Liver (tissue), 9 donors: ENCODE measurements around the gene OLFML2A. TPM values are rescaled to one million over a fixed set of nuclear protein-coding genes. Genes with fewer than 3 reads are reported as not detected.

Experiments used
- DNase-seq: peaks from one replicate; pipeline ENCODE4 v3.0.0-alpha.2; 2017; ENCODE audit warnings: low spot score
- H3K27ac ChIP-seq, 2 donors: one replicate each; pipeline ENCODE4 v1.7.0; 2013; ENCODE audit warnings: inconsistent platforms in 2 of 2, low read length in 2 of 2, control low read depth in 1 of 2, low read depth in 1 of 2, mild to moderate bottlenecking in 1 of 2
- H3K27me3 ChIP-seq, 4 donors: one replicate each; pipeline versions ENCODE4 v1.6.1 to v1.7.0; 2013; ENCODE audit warnings: low read length in 3 of 4, inconsistent platforms in 1 of 4, mild to moderate bottlenecking in 1 of 4, moderate library complexity in 1 of 4; ENCODE audit not compliant: control insufficient read depth in 4 of 4, insufficient read depth in 4 of 4
- H3K36me3 ChIP-seq, 4 donors: one replicate each; pipeline versions ENCODE4 v1.6.1 to v1.7.0; 2013; ENCODE audit warnings: low read length in 3 of 4, mild to moderate bottlenecking in 3 of 4, low read depth in 1 of 4, moderate library complexity in 1 of 4; ENCODE audit not compliant: control insufficient read depth in 4 of 4, insufficient read depth in 3 of 4
- H3K4me1 ChIP-seq, 4 donors: one replicate each; pipeline versions ENCODE4 v1.6.1 to v1.7.0; 2013; ENCODE audit warnings: low read length in 3 of 4, mild to moderate bottlenecking in 3 of 4, moderate library complexity in 1 of 4; ENCODE audit not compliant: control insufficient read depth in 4 of 4, insufficient read depth in 4 of 4
- H3K4me3 ChIP-seq, 3 donors: one replicate each; pipeline versions ENCODE4 v1.6.1 to v1.7.0; 2013; ENCODE audit warnings: low read length in 3 of 3, control low read depth in 1 of 3, low read depth in 1 of 3, mild to moderate bottlenecking in 1 of 3
- H3K9ac ChIP-seq, 2 donors: one replicate each; pipeline ENCODE4 v1.7.0; 2013; ENCODE audit warnings: low read length in 2 of 2, mild to moderate bottlenecking in 2 of 2, moderate library complexity in 2 of 2, control low read depth in 1 of 2, low read depth in 1 of 2
- H3K9me3 ChIP-seq, 4 donors: one replicate each; pipeline versions ENCODE4 v1.6.1 to v1.7.0; 2013; ENCODE audit warnings: low read length in 3 of 4; ENCODE audit not compliant: control insufficient read depth in 4 of 4
- EGR1 ChIP-seq, 2 donors: IDR thresholded peaks; 2 replicates each; pipeline ENCODE4 v1.6.1; 2016 to 2018; ENCODE audit warnings: antibody characterized with exemption in 2 of 2, low read depth in 2 of 2
- FOXA1 ChIP-seq: IDR thresholded peaks from 2 replicates; pipeline ENCODE4 v1.6.1; 2016; ENCODE audit warnings: antibody characterized with exemption
- FOXA2 ChIP-seq: IDR thresholded peaks from 2 replicates; pipeline ENCODE4 v1.6.1; 2016; ENCODE audit warnings: antibody characterized with exemption
- HNF4A ChIP-seq, 2 donors: conservative IDR thresholded peaks; 2 replicates each; pipeline ENCODE4 v1.6.1; 2016; ENCODE audit warnings: antibody characterized with exemption in 2 of 2, mild to moderate bottlenecking in 2 of 2
- HNF4G ChIP-seq: IDR thresholded peaks from 2 replicates; pipeline ENCODE4 v1.6.1; 2016; ENCODE audit warnings: antibody characterized with exemption
- JUND ChIP-seq, 2 donors: IDR thresholded peaks; 2 replicates each; pipeline ENCODE4 v1.6.1; 2016; ENCODE audit warnings: antibody characterized with exemption in 2 of 2
- NR2F2 ChIP-seq: IDR thresholded peaks from 2 replicates; pipeline ENCODE4 v1.6.1; 2016; ENCODE audit warnings: antibody characterized with exemption
- RAD21 ChIP-seq, 2 donors: IDR thresholded peaks; 2 replicates each; pipeline ENCODE4 v1.6.1; 2016; ENCODE audit warnings: antibody characterized with exemption in 2 of 2, mild to moderate bottlenecking in 2 of 2
- RXRA ChIP-seq, 2 donors: IDR thresholded peaks; 2 replicates each; pipeline ENCODE4 v1.6.1; 2017 to 2018; ENCODE audit warnings: antibody characterized with exemption in 2 of 2, mild to moderate bottlenecking in 1 of 2
- SP1 ChIP-seq: IDR thresholded peaks from 2 replicates; pipeline ENCODE4 v1.6.1; 2018; ENCODE audit warnings: antibody characterized with exemption, mild to moderate bottlenecking
- TAF1 ChIP-seq: conservative IDR thresholded peaks from 2 replicates; pipeline ENCODE4 v1.6.1; 2016; ENCODE audit warnings: antibody characterized with exemption, mild to moderate bottlenecking
- YY1 ChIP-seq: IDR thresholded peaks from 2 replicates; pipeline ENCODE4 v1.6.1; 2016; ENCODE audit warnings: antibody characterized with exemption, mild to moderate bottlenecking
- WGBS: extraction: QIAGEN DNeasy Blood & Tissue Kit; methylation state at CpG from one replicate; pipeline ENCODE4 v1.1.7; 2013; 5-methylcytosine and 5-hydroxymethylcytosine counted together
- polyA plus RNA-seq, 2 donors: library from polyadenylated mRNA; stranded (reverse) in 1 of 2; unstranded in 1 of 2; fragments of 200-250 nt in 1 of 2; fragments of >200 nt in 1 of 2; fragmentation: Nextera tagmentation in 1 of 2; extraction: Ambion mirVana in 1 of 2; gene quantifications; one replicate each; pipeline versions ENCODE4 v1.2.1 to v1.2.3, GENCODE V29; 2013 to 2015
- total RNA-seq, 2 donors: library from RNA; depleted of rRNA; stranded (reverse); fragments of >200 nt; gene quantifications; one replicate each; pipeline ENCODE4 v1.2.3, GENCODE V29; 2014
- TF ChIP-seq, protein P1 (sequence below): IDR thresholded peaks from 2 replicates; pipeline ENCODE4 v1.6.1; 2016; ENCODE audit warnings: antibody characterized with exemption
- TF ChIP-seq, protein P2 (sequence below): IDR thresholded peaks from 2 replicates; pipeline ENCODE4 v1.6.1; 2016; ENCODE audit warnings: antibody characterized with exemption
- TF ChIP-seq, protein P3 (sequence below): fragments of 150-350 bp; IDR thresholded peaks from 2 replicates; pipeline ENCODE4 v1.5.1; 2017; ENCODE audit warnings: improper control_type of control experiment, low read depth, low read length; ENCODE audit not compliant: missing input control
- TF ChIP-seq, protein P4 (sequence below): IDR thresholded peaks from 2 replicates; pipeline ENCODE4 v1.6.1; 2016; ENCODE audit warnings: antibody characterized with exemption, mild to moderate bottlenecking
- TF ChIP-seq, protein P5 (sequence below): IDR thresholded peaks from 2 replicates; pipeline ENCODE4 v1.6.1; 2016; ENCODE audit warnings: antibody characterized with exemption
- donor health status: healthy.
- donor health status: healthy.
- donor health status: healthy.
- donor health status: healthy.
- donor health status: healthy.

OLFML2A gene
- total and polyA plus RNA-seq, 4 donors: 0.15 to 1.1 (median 0.53) TPM

DNA sequence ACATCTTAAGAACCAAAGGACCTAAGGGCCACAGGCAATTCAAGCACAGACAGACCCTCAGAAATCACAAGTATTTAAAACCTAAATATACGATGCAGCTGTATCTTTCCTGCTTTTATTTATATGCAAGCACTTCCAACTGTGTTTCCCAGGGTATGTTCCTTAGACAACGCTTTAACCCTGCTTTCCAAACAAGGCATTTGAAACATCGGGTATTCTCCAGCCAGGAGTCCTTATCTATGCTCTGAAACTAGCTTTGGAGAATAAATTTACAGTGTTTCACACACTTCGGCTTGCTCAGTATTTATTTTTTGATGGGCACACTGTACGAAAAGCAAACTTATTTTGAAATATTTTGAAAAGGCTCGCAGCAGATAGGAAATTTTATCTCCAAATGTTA, 19.3 kb upstream of the OLFML2A start:
- TF ChIP-seq, protein P1, sequence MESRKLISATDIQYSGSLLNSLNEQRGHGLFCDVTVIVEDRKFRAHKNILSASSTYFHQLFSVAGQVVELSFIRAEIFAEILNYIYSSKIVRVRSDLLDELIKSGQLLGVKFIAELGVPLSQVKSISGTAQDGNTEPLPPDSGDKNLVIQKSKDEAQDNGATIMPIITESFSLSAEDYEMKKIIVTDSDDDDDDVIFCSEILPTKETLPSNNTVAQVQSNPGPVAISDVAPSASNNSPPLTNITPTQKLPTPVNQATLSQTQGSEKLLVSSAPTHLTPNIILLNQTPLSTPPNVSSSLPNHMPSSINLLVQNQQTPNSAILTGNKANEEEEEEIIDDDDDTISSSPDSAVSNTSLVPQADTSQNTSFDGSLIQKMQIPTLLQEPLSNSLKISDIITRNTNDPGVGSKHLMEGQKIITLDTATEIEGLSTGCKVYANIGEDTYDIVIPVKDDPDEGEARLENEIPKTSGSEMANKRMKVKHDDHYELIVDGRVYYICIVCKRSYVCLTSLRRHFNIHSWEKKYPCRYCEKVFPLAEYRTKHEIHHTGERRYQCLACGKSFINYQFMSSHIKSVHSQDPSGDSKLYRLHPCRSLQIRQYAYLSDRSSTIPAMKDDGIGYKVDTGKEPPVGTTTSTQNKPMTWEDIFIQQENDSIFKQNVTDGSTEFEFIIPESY: no peak
- no peak for TF ChIP-seq FOXA1
- no peak for TF ChIP-seq TAF1
- no peak for TF ChIP-seq YY1
- TF ChIP-seq NR2F2: no peak
- no peak for TF ChIP-seq FOXA2
- no peak for TF ChIP-seq HNF4A (conservative IDR thresholded peaks at IDR 0.05)
- TF ChIP-seq, protein P2, sequence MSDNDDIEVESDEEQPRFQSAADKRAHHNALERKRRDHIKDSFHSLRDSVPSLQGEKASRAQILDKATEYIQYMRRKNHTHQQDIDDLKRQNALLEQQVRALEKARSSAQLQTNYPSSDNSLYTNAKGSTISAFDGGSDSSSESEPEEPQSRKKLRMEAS: no peak
- TF ChIP-seq RXRA (IDR thresholded peaks at IDR 0.05): no peak
- TF ChIP-seq, protein P3, sequence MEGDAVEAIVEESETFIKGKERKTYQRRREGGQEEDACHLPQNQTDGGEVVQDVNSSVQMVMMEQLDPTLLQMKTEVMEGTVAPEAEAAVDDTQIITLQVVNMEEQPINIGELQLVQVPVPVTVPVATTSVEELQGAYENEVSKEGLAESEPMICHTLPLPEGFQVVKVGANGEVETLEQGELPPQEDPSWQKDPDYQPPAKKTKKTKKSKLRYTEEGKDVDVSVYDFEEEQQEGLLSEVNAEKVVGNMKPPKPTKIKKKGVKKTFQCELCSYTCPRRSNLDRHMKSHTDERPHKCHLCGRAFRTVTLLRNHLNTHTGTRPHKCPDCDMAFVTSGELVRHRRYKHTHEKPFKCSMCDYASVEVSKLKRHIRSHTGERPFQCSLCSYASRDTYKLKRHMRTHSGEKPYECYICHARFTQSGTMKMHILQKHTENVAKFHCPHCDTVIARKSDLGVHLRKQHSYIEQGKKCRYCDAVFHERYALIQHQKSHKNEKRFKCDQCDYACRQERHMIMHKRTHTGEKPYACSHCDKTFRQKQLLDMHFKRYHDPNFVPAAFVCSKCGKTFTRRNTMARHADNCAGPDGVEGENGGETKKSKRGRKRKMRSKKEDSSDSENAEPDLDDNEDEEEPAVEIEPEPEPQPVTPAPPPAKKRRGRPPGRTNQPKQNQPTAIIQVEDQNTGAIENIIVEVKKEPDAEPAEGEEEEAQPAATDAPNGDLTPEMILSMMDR: no peak
- TF ChIP-seq, protein P4, sequence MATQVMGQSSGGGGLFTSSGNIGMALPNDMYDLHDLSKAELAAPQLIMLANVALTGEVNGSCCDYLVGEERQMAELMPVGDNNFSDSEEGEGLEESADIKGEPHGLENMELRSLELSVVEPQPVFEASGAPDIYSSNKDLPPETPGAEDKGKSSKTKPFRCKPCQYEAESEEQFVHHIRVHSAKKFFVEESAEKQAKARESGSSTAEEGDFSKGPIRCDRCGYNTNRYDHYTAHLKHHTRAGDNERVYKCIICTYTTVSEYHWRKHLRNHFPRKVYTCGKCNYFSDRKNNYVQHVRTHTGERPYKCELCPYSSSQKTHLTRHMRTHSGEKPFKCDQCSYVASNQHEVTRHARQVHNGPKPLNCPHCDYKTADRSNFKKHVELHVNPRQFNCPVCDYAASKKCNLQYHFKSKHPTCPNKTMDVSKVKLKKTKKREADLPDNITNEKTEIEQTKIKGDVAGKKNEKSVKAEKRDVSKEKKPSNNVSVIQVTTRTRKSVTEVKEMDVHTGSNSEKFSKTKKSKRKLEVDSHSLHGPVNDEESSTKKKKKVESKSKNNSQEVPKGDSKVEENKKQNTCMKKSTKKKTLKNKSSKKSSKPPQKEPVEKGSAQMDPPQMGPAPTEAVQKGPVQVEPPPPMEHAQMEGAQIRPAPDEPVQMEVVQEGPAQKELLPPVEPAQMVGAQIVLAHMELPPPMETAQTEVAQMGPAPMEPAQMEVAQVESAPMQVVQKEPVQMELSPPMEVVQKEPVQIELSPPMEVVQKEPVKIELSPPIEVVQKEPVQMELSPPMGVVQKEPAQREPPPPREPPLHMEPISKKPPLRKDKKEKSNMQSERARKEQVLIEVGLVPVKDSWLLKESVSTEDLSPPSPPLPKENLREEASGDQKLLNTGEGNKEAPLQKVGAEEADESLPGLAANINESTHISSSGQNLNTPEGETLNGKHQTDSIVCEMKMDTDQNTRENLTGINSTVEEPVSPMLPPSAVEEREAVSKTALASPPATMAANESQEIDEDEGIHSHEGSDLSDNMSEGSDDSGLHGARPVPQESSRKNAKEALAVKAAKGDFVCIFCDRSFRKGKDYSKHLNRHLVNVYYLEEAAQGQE: no peak
- no peak for TF ChIP-seq RAD21 (IDR thresholded peaks at IDR 0.05)
- TF ChIP-seq EGR1 (IDR thresholded peaks at IDR 0.05; ENCODE audit: low read depth in 2 of 2): no peak
- TF ChIP-seq, protein P5, sequence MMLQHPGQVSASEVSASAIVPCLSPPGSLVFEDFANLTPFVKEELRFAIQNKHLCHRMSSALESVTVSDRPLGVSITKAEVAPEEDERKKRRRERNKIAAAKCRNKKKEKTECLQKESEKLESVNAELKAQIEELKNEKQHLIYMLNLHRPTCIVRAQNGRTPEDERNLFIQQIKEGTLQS: no peak
- no peak for TF ChIP-seq SP1
- H3K4me1 ChIP-seq: peaks cover 0 to 16% (median 4%) of the 10 kb centered on the region in 4 donors
- no peak overlapping the region for H3K4me3 ChIP-seq
- no peak for DNase-seq
- no peaks in the 10 kb centered on the region for H3K9me3 ChIP-seq
- H3K36me3 ChIP-seq: no peaks in the 10 kb centered on the region
- no peaks in the 10 kb centered on the region for H3K27me3 ChIP-seq
- no peak overlapping the region for H3K9ac ChIP-seq
- no peak overlapping the region for H3K27ac ChIP-seq
- WGBS: 39% methylated on average over 6 of the region's 6 CpGs

DNA sequence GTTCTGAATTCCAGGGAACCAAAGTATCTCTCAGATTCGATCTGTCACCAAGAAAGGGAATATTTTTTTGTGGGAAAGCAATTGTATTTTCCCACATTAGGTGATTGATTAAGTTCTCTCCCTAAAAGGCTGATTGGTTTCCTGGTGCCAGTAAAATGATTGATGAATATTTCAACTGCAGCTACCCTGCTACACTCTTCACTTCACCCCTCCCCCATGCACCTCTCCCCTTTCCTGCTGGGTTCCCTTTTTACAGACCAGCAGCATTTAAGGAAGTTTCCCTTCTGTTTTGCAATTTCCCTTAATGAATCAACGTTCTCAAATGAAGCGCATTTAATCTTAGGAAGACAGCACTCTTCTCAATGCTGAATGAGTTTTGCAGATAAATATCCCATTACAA, 18.9 kb upstream of the OLFML2A start:
- H3K4me1 ChIP-seq: peaks cover 0 to 16% (median 4%) of the 10 kb centered on the region in 4 donors
- no peak overlapping the region for H3K4me3 ChIP-seq
- H3K36me3 ChIP-seq: no peaks in the 10 kb centered on the region
- WGBS: 45% methylated on average over 3 of the region's 3 CpGs
- no peak for DNase-seq
- no peaks in the 10 kb centered on the region for H3K9me3 ChIP-seq
- no peak overlapping the region for H3K9ac ChIP-seq
- H3K27me3 ChIP-seq: no peaks in the 10 kb centered on the region
- H3K27ac ChIP-seq: no peak overlapping the region
- TF ChIP-seq, protein P5: no peak
- no peak for TF ChIP-seq TAF1
- no peak for TF ChIP-seq JUND (IDR thresholded peaks at IDR 0.05)
- no peak for TF ChIP-seq RAD21 (IDR thresholded peaks at IDR 0.05)
- TF ChIP-seq, protein P2: no peak
- TF ChIP-seq HNF4G: no peak
- no peak for TF ChIP-seq NR2F2
- no peak for TF ChIP-seq YY1
- TF ChIP-seq HNF4A (conservative IDR thresholded peaks at IDR 0.05): no peak
- TF ChIP-seq FOXA1: no peak
- TF ChIP-seq EGR1 (IDR thresholded peaks at IDR 0.05; ENCODE audit: low read depth in 2 of 2): no peak
- TF ChIP-seq, protein P3: no peak
- TF ChIP-seq, protein P1: no peak
- TF ChIP-seq RXRA (IDR thresholded peaks at IDR 0.05): no peak
